Trophoblast cell (in vitro differentiated cells and primary cell): ENCODE data around the gene ZC3H10.

Experiments
- DNase-seq, 2 donors: peaks; one replicate each; pipeline ENCODE4 v3.0.0-alpha.2; 2016
- H2AFZ ChIP-seq: 2 replicates; pipeline ENCODE4 v1.6.1; 2013; ENCODE audit warnings: low read length, moderate library complexity, mild to moderate bottlenecking; ENCODE audit not compliant: insufficient read depth, poor library complexity
- H2AK5ac ChIP-seq: 2 replicates; pipeline ENCODE4 v1.6.1; 2013; ENCODE audit warnings: mild to moderate bottlenecking, low read length
- H2BK120ac ChIP-seq: 2 replicates; pipeline ENCODE4 v1.6.1; 2013; ENCODE audit warnings: low read length, mild to moderate bottlenecking, moderate library complexity; ENCODE audit not compliant: insufficient read depth, poor library complexity
- H2BK12ac ChIP-seq: 2 replicates; pipeline ENCODE4 v1.6.1; 2013; ENCODE audit warnings: mild to moderate bottlenecking, low read length, moderate library complexity
- H2BK5ac ChIP-seq: 2 replicates; pipeline ENCODE4 v1.6.1; 2013; ENCODE audit warnings: low read length, low read depth, moderate library complexity, mild to moderate bottlenecking; ENCODE audit not compliant: poor library complexity
- H3K14ac ChIP-seq: 2 replicates; pipeline ENCODE4 v1.6.1; 2013; ENCODE audit warnings: mild to moderate bottlenecking, low read length
- H3K18ac ChIP-seq: 2 replicates; pipeline ENCODE4 v1.6.1; 2013; ENCODE audit warnings: mild to moderate bottlenecking, low read length
- H3K23ac ChIP-seq: 2 replicates; pipeline ENCODE4 v1.6.1; 2013; ENCODE audit warnings: low read length
- H3K27ac ChIP-seq: 2 replicates; pipeline ENCODE4 v1.5.1; 2013; ENCODE audit warnings: low read depth, mild to moderate bottlenecking, inconsistent platforms, low read length, moderate library complexity
- H3K27me3 ChIP-seq: 2 replicates; pipeline ENCODE4 v1.6.1; 2013; ENCODE audit warnings: inconsistent platforms, mild to moderate bottlenecking, low read length, moderate library complexity; ENCODE audit not compliant: insufficient read depth
- H3K36me3 ChIP-seq, 2 experiments: 1 replicate in 1 of 2; 2 replicates in 1 of 2; pipeline ENCODE4 v1.6.1; 2013; ENCODE audit warnings: low read length in 2 of 2, mild to moderate bottlenecking in 2 of 2, moderate library complexity in 1 of 2; ENCODE audit not compliant: insufficient read depth in 2 of 2, control insufficient read depth in 1 of 2
- H3K4ac ChIP-seq: 2 replicates; pipeline ENCODE4 v1.6.1; 2013; ENCODE audit warnings: low read depth, mild to moderate bottlenecking, low read length, moderate library complexity
- H3K4me1 ChIP-seq, 2 experiments: 1 replicate in 1 of 2; 2 replicates in 1 of 2; pipeline ENCODE4 v1.6.1; 2013; ENCODE audit warnings: low read length in 2 of 2, mild to moderate bottlenecking in 2 of 2, moderate library complexity in 1 of 2; ENCODE audit not compliant: insufficient read depth in 2 of 2, control insufficient read depth in 1 of 2
- H3K4me2 ChIP-seq: 2 replicates; pipeline ENCODE4 v1.6.1; 2013; ENCODE audit warnings: inconsistent platforms, mild to moderate bottlenecking, low read length, moderate library complexity
- H3K4me3 ChIP-seq: 2 replicates; pipeline ENCODE4 v1.5.1; 2013; ENCODE audit warnings: mild to moderate bottlenecking, low read depth, low read length, inconsistent platforms
- H3K79me1 ChIP-seq: one replicate; pipeline ENCODE4 v1.6.1; 2013; ENCODE audit warnings: low read length
- H3K79me2 ChIP-seq: 2 replicates; pipeline ENCODE4 v1.6.1; 2013; ENCODE audit warnings: low read length, mild to moderate bottlenecking; ENCODE audit not compliant: control insufficient read depth, insufficient read depth, poor library complexity
- H3K9ac ChIP-seq: 2 replicates; pipeline ENCODE4 v1.6.1; 2013; ENCODE audit warnings: mild to moderate bottlenecking, low read length
- H3K9me3 ChIP-seq: 2 replicates; pipeline ENCODE4 v1.6.1; 2013; ENCODE audit warnings: low read depth, mild to moderate bottlenecking, control low read depth, inconsistent platforms, low read length; ENCODE audit not compliant: insufficient read depth
- H4K12ac ChIP-seq: 2 replicates; pipeline ENCODE4 v1.6.1; 2013; ENCODE audit warnings: low read depth, mild to moderate bottlenecking, low read length, moderate library complexity
- H4K8ac ChIP-seq: 2 replicates; pipeline ENCODE4 v1.6.1; 2013; ENCODE audit warnings: low read depth, mild to moderate bottlenecking, low read length, moderate library complexity
- H4K91ac ChIP-seq: one replicate; pipeline ENCODE4 v1.6.1; 2013; ENCODE audit warnings: low read depth, mild to moderate bottlenecking, low read length, moderate library complexity
- WGBS: extraction: QIAGEN DNeasy Blood & Tissue Kit; methylation state at CpG from one replicate; pipeline ENCODE4 v1.1.7; 2013; ENCODE audit warnings: missing lambda C conversion rate; ENCODE audit not compliant: insufficient read length, insufficient coverage; ENCODE audit errors: extremely low coverage; 5-methylcytosine and 5-hydroxymethylcytosine counted together

The ZC3H10 gene

DNA sequence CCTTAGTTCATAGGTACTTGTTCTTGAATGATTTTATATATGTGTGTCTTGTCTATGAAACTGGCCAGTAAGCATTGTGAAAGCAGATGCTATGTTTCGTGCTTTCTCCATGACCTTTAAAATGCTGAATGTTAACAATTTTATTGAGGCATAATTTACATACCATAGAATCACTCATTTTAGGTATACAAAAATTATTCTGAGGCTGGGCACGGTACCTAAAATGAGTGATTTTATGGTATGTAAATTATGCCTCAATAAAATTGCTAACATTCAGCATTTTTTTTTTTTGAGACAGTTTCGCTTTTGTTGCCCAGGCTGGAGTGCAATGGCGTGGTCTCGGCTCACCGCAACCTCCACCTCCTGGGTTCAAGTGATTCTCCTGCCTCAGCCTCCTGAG, 16.8 kb downstream of the ZC3H10 start:
- no peak overlapping the region for H3K4me2 ChIP-seq
- no peaks in the 10 kb centered on the region for H3K27me3 ChIP-seq
- H4K12ac ChIP-seq, result no peak overlapping the region
- no peak overlapping the region for H3K9ac ChIP-seq
- H3K9me3 ChIP-seq, result peaks cover 2% of the 10 kb centered on the region
- H2AK5ac ChIP-seq, result no peak overlapping the region
- no peak overlapping the region for H2BK5ac ChIP-seq
- no peak overlapping the region for H2AFZ ChIP-seq
- H3K79me2 ChIP-seq, result no peaks in the 10 kb centered on the region
- no peaks in the 10 kb centered on the region for H3K79me1 ChIP-seq
- no peak for DNase-seq
- H3K4me1 ChIP-seq, result peaks cover 4 to 5% of the 10 kb centered on the region in 2 experiments
- no peak overlapping the region for H4K8ac ChIP-seq
- peaks cover 48 to 66% of the 10 kb centered on the region in 2 experiments for H3K36me3 ChIP-seq
- no peak overlapping the region for H3K4ac ChIP-seq
- no peak overlapping the region for H3K4me3 ChIP-seq
- no peak overlapping the region for H3K27ac ChIP-seq
- no peak overlapping the region for H2BK12ac ChIP-seq
- no peak overlapping the region for H2BK120ac ChIP-seq
- H4K91ac ChIP-seq, result no peak overlapping the region
- no peak overlapping the region for H3K23ac ChIP-seq
- WGBS, result no CpG with 5 or more reads among the region's 6 CpGs
- no peak overlapping the region for H3K18ac ChIP-seq
- H3K14ac ChIP-seq, result no peak overlapping the region

DNA sequence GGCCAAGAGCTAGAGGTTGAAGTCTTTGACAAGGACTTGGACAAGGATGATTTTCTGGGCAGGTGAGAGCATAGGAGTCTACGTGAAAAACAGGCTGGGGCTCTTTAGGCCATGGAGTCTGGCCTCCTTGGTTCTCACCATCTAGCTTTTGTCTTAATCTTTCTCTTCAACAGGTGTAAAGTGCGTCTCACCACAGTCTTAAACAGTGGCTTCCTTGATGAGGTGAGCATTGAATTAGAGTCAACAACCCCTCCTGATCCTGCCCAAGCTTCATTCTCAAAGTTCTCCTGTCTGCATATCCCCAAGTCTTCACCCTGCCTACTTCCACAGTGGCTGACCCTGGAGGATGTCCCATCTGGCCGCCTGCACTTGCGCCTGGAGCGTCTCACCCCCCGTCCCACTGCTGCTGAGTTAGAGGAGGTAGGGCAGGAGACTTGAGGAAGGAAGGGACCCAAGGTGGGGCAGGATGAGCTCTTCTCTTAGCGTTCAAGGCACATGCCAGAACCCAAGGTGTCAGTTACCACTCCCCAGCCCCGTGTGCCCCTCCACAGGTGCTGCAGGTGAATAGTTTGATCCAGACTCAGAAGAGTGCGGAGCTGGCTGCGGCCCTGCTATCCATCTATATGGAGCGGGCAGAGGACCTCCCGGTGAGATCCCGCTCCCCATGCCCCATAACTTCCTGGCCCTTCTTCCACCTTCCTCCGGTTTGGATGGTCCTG, 19.9 kb downstream of the ZC3H10 start:
- no peaks in the 10 kb centered on the region for H3K27me3 ChIP-seq
- H3K14ac ChIP-seq, result no peak overlapping the region
- H2AFZ ChIP-seq, result no peak overlapping the region
- H4K12ac ChIP-seq, result no peak overlapping the region
- H3K36me3 ChIP-seq, result peaks cover 45 to 58% of the 10 kb centered on the region in 2 experiments
- H3K27ac ChIP-seq, result no peak overlapping the region
- H4K91ac ChIP-seq, result no peak overlapping the region
- peak overlapping the region; percentile 56 for H3K9ac ChIP-seq
- no peak overlapping the region for H2AK5ac ChIP-seq
- no peak overlapping the region for H2BK120ac ChIP-seq
- H3K18ac ChIP-seq, result no peak overlapping the region
- no peak for DNase-seq
- peaks cover 2% of the 10 kb centered on the region for H3K9me3 ChIP-seq
- no peak overlapping the region for H3K4ac ChIP-seq
- no CpG with 5 or more reads among the region's 14 CpGs for WGBS
- no peak overlapping the region for H2BK12ac ChIP-seq
- H3K4me2 ChIP-seq, result no peak overlapping the region
- H4K8ac ChIP-seq, result no peak overlapping the region
- H3K4me3 ChIP-seq, result no peak overlapping the region
- H3K79me1 ChIP-seq, result no peaks in the 10 kb centered on the region
- no peaks in the 10 kb centered on the region for H3K79me2 ChIP-seq
- no peak overlapping the region for H2BK5ac ChIP-seq
- no peak overlapping the region for H3K23ac ChIP-seq
- no peaks in the 10 kb centered on the region for H3K4me1 ChIP-seq

DNA sequence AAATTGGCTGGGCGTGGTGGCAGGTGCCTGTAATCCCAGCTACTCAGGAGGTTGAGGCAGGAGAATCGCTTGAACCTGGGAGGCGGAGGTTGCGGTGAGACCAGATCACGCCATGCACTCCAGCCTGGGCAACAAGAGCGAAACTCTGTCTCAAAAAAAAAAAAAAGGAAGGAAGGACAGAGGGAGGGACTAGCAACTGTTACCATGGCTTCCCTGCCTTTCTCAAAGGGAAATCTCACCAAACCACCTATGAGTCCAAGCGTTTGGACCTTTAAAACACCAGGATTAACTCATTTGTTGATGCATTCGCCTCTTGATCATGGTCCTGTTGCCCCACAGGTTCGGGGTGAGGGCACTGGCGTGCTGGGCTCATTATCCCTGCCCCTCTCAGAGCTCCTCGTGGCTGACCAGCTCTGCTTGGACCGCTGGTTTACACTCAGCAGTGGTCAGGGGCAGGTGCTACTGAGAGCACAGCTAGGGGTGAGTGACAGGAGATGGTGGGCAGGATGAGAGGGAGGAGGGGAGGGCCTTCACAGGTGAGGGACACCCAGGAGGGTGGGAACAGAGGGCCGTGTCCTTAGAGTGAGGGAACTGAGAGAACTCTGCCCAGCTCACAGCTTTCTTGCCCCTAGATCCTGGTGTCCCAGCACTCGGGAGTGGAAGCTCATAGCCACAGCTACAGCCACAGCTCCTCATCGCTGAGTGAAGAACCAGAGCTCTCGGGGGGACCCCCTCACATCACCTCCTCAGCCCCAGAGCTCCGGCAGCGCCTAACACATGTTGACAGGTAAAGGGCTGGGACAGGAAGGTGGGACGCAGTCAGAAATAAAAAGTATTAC, 24.1 kb downstream of the ZC3H10 start:
- H3K4me1 ChIP-seq, result no peaks in the 10 kb centered on the region
- H3K79me2 ChIP-seq, result no peaks in the 10 kb centered on the region
- H3K9me3 ChIP-seq, result peaks cover 2% of the 10 kb centered on the region
- no peak overlapping the region for H2BK5ac ChIP-seq
- no peak overlapping the region for H3K14ac ChIP-seq
- no CpG with 5 or more reads among the region's 19 CpGs for WGBS
- no peak overlapping the region for H3K18ac ChIP-seq
- no peak overlapping the region for H2AFZ ChIP-seq
- H3K23ac ChIP-seq, result no peak overlapping the region
- H3K27ac ChIP-seq, result no peak overlapping the region
- no peak overlapping the region for H4K8ac ChIP-seq
- H3K79me1 ChIP-seq, result no peaks in the 10 kb centered on the region
- no peak overlapping the region for H2AK5ac ChIP-seq
- no peak overlapping the region for H4K91ac ChIP-seq
- no peak overlapping the region for H3K4me3 ChIP-seq
- H3K36me3 ChIP-seq, result peaks cover 43 to 57% of the 10 kb centered on the region in 2 experiments
- DNase-seq, result no peak
- no peak overlapping the region for H2BK12ac ChIP-seq
- no peak overlapping the region for H3K4me2 ChIP-seq
- no peak overlapping the region for H4K12ac ChIP-seq
- no peaks in the 10 kb centered on the region for H3K27me3 ChIP-seq
- H3K9ac ChIP-seq, result no peak overlapping the region
- H2BK120ac ChIP-seq, result no peak overlapping the region
- H3K4ac ChIP-seq, result no peak overlapping the region

DNA sequence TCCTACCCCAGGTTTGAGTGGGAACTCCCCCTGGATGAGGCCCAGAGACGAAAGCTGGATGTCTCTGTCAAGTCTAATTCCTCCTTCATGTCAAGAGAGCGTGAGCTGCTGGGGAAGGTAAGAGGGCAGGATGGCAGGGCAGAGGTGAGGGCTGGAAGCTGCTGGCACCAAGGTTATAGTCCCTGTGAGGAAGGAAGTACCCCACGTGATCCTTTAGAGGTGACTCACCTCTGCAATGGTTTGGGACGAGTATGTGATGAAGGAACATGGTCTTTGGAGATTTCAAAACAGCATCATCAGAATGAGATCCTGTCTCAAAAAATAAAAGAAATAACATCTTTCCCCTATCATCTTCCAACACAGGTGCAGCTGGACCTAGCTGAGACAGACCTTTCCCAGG, 25.2 kb downstream of the ZC3H10 start:
- H2BK12ac ChIP-seq, result no peak overlapping the region
- no peak overlapping the region for H4K91ac ChIP-seq
- no peak overlapping the region for H3K4ac ChIP-seq
- H3K27ac ChIP-seq, result no peak overlapping the region
- peaks cover 36 to 46% of the 10 kb centered on the region in 2 experiments for H3K36me3 ChIP-seq
- no CpG with 5 or more reads among the region's 4 CpGs for whole genome bisulfite sequencing
- DNase-seq, result no peak
- no peak overlapping the region for H4K8ac ChIP-seq
- H3K4me1 ChIP-seq, result no peaks in the 10 kb centered on the region
- no peak overlapping the region for H3K14ac ChIP-seq
- H4K12ac ChIP-seq, result no peak overlapping the region
- no peak overlapping the region for H2BK5ac ChIP-seq
- no peak overlapping the region for H3K9ac ChIP-seq
- no peaks in the 10 kb centered on the region for H3K79me1 ChIP-seq
- H3K4me2 ChIP-seq, result no peak overlapping the region
- H3K23ac ChIP-seq, result no peak overlapping the region
- H2AFZ ChIP-seq, result no peak overlapping the region
- no peaks in the 10 kb centered on the region for H3K9me3 ChIP-seq
- H3K18ac ChIP-seq, result no peak overlapping the region
- H3K79me2 ChIP-seq, result no peaks in the 10 kb centered on the region
- H2AK5ac ChIP-seq, result no peak overlapping the region
- no peaks in the 10 kb centered on the region for H3K27me3 ChIP-seq
- H3K4me3 ChIP-seq, result no peak overlapping the region
- no peak overlapping the region for H2BK120ac ChIP-seq
